Measurements from ENCODE around the gene KRTAP10-3. TPM values are rescaled to one million over a fixed set of nuclear protein-coding genes. Genes with fewer than 3 reads are reported as not detected.
A peak's percentile ranks its signal among the peaks of the same experiment; 100 is the strongest.

The KRTAP10-3 gene
- total and polyA plus RNA-seq, 9 of the 15 experiments (the other 6 are each of a cell fraction or from before 2014, with no cell fraction given), result not detected

DNA sequence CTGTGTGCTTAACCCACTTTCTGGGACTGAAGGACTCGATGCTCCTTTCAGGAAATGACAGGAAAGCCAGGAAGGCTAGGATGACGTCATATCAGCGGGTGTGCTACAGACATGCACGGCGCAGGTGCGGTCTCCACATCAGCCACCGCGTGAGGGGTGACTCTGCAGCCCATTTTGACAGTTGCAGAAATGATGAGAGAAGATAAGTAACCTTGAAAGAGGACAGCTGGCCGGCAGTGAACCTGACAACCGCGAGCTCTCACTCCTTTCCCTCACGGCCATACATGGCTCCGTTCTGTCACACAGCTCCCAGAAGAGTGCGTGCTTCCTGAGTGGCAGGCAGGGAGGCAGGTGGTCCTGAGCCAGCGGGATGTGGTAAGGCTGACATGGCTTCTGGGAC lies 23.5 kb upstream of the KRTAP10-3 start (continued):
- TF ChIP-seq, protein P1, sequence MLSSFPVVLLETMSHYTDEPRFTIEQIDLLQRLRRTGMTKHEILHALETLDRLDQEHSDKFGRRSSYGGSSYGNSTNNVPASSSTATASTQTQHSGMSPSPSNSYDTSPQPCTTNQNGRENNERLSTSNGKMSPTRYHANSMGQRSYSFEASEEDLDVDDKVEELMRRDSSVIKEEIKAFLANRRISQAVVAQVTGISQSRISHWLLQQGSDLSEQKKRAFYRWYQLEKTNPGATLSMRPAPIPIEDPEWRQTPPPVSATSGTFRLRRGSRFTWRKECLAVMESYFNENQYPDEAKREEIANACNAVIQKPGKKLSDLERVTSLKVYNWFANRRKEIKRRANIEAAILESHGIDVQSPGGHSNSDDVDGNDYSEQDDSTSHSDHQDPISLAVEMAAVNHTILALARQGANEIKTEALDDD (IDR thresholded peaks at IDR 0.05), result no peak
- TF ChIP-seq, protein P2, sequence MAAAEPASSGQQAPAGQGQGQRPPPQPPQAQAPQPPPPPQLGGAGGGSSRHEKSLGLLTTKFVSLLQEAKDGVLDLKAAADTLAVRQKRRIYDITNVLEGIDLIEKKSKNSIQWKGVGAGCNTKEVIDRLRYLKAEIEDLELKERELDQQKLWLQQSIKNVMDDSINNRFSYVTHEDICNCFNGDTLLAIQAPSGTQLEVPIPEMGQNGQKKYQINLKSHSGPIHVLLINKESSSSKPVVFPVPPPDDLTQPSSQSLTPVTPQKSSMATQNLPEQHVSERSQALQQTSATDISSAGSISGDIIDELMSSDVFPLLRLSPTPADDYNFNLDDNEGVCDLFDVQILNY (CRISPR knock-in tag; IDR thresholded peaks at IDR 0.05), result no peak
- no peak for TF ChIP-seq MYBL2 (IDR thresholded peaks at IDR 0.05; ENCODE audit: low read depth)
- no peak for TF ChIP-seq MYBL2 (CRISPR knock-in tag; IDR thresholded peaks at IDR 0.05; ENCODE audit: borderline replicate concordance)
- TF ChIP-seq KAT7 (CRISPR knock-in tag; IDR thresholded peaks at IDR 0.05; ENCODE audit: borderline replicate concordance), result no peak
- no peak for TF ChIP-seq ZNF311 (CRISPR knock-in tag; IDR thresholded peaks at IDR 0.05)
- TF ChIP-seq, protein P3, sequence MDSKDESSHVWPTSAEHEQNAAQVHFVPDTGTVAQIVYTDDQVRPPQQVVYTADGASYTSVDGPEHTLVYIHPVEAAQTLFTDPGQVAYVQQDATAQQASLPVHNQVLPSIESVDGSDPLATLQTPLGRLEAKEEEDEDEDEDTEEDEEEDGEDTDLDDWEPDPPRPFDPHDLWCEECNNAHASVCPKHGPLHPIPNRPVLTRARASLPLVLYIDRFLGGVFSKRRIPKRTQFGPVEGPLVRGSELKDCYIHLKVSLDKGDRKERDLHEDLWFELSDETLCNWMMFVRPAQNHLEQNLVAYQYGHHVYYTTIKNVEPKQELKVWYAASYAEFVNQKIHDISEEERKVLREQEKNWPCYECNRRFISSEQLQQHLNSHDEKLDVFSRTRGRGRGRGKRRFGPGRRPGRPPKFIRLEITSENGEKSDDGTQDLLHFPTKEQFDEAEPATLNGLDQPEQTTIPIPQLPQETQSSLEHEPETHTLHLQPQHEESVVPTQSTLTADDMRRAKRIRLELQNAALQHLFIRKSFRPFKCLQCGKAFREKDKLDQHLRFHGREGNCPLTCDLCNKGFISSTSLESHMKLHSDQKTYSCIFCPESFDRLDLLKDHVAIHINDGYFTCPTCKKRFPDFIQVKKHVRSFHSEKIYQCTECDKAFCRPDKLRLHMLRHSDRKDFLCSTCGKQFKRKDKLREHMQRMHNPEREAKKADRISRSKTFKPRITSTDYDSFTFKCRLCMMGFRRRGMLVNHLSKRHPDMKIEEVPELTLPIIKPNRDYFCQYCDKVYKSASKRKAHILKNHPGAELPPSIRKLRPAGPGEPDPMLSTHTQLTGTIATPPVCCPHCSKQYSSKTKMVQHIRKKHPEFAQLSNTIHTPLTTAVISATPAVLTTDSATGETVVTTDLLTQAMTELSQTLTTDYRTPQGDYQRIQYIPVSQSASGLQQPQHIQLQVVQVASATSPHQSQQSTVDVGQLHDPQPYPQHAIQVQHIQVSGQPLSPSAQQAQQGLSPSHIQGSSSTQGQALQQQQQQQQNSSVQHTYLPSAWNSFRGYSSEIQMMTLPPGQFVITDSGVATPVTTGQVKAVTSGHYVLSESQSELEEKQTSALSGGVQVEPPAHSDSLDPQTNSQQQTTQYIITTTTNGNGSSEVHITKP (IDR thresholded peaks at IDR 0.05; ENCODE audit: partially characterized antibody), result no peak
- TF ChIP-seq L3MBTL2 (IDR thresholded peaks at IDR 0.05), result peak; percentile 68
- no peak for TF ChIP-seq TBP (optimal IDR thresholded peaks at IDR 0.05; ENCODE audit: low read depth, low read length)
- TF ChIP-seq, protein P4, sequence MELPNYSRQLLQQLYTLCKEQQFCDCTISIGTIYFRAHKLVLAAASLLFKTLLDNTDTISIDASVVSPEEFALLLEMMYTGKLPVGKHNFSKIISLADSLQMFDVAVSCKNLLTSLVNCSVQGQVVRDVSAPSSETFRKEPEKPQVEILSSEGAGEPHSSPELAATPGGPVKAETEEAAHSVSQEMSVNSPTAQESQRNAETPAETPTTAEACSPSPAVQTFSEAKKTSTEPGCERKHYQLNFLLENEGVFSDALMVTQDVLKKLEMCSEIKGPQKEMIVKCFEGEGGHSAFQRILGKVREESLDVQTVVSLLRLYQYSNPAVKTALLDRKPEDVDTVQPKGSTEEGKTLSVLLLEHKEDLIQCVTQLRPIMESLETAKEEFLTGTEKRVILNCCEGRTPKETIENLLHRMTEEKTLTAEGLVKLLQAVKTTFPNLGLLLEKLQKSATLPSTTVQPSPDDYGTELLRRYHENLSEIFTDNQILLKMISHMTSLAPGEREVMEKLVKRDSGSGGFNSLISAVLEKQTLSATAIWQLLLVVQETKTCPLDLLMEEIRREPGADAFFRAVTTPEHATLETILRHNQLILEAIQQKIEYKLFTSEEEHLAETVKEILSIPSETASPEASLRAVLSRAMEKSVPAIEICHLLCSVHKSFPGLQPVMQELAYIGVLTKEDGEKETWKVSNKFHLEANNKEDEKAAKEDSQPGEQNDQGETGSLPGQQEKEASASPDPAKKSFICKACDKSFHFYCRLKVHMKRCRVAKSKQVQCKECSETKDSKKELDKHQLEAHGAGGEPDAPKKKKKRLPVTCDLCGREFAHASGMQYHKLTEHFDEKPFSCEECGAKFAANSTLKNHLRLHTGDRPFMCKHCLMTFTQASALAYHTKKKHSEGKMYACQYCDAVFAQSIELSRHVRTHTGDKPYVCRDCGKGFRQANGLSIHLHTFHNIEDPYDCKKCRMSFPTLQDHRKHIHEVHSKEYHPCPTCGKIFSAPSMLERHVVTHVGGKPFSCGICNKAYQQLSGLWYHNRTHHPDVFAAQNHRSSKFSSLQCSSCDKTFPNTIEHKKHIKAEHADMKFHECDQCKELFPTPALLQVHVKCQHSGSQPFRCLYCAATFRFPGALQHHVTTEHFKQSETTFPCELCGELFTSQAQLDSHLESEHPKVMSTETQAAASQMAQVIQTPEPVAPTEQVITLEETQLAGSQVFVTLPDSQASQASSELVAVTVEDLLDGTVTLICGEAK (IDR thresholded peaks at IDR 0.05), result no peak
- TF ChIP-seq, protein P4 (CRISPR knock-in tag; IDR thresholded peaks at IDR 0.05), result no peak
- TF ChIP-seq ZNF133 (CRISPR knock-in tag; IDR thresholded peaks at IDR 0.05), result no peak
- TF ChIP-seq TCF7L2 (IDR thresholded peaks at IDR 0.05; ENCODE audit: low read depth, low read length), result no peak
